A204.1 (cell line): ENCODE measurements around the gene KCNJ6.

Source experiments
- FAIRE-seq: peaks from 2 replicates; lab custom pipeline; 2012; peaks lifted over from hg19 to GRCh38; lab: Jason Lieb, UNC

KCNJ6 gene

DNA sequence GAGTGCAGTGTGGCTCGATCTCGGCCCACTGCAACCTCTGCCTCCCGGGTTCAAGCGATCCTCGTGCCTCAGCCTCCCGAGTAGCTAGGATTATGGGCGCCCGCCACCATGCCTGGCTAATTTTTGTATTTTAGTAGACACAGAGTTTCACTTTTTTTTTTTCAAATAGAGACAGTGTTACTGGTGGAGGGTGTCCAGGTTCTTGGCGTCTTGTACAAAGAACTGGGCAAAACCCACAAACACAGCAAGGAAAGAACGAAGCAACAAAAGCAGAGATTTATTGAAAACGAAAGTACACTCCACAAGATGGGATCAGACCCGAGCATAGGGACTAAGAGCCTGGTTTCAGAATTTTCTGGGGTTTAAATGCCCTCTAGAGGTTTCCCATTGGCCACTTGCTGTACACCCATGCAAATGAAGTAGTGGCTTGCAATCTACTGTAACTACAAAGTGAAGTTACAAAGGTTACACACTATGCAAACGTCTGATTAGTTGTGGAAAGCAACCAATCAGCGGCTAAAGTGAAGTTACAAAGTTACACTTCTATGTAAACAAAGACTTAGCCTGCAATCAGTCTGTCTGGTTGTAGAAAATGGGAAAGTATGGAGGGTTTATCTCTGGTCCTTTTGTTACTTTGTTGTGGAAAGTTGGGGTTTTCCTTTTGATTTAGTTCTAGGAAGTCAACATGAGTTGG lies 350.6 kb downstream of the KCNJ6 start:
- FAIRE-seq = peak; percentile 95

DNA sequence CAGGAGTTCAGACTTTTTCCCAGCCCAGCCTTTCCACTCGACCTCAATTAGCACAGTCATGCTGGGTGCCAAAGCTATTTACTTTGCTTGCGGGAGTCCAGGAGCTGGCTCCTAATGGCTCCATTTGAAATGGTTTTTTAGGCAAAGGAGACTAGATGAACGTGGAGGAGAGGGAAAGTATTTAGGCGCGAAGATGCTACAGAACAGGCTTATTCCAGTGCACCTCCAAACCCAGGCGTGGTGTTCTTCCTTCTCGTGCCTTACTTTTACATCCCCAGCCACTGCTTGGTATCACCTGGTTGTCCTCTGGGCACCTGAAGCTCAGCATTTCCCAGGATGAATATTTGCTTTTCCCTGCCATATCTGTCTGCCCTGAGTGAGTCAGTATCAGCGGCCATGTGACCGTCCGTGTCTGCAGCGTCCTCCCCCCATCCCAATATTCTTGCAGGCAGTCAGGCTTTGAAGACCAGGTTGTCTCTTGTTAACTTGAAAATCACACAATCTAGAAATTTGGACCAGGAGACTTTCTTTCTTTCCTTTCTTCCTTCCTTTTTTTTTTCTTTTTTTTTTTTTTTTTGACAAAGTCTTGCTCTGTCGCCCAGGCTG lies 351.2 kb downstream of the KCNJ6 start:
- FAIRE-seq = no peak

DNA sequence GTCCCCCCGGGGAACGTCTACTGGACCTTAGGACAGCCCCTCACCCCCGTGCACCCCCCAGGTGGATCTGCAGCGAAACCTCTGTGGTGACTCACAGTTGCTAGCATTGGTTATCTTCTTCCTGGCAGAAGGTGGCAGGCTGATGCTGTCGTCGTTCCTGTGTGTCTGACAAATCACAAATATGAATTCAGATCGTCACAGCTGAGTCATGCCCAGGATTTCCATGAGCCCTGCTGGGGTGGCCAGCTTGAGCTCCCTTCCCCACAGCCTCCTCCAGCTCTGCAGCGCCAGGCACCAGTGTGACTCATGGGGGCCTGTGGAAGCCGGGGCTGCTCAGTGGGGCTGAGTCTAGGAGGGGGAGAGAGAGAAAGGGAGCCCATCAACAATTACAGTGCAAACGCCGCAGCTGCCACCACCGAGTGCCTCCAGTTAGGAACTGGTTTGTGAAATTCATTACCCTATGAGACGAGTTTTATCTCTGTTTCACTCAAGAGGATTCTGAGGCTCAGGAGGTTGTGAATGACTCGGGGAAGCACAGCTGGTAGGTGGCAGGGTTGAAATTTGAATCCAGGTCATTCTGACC lies 351.8 kb downstream of the KCNJ6 start:
- FAIRE-seq = no peak

DNA sequence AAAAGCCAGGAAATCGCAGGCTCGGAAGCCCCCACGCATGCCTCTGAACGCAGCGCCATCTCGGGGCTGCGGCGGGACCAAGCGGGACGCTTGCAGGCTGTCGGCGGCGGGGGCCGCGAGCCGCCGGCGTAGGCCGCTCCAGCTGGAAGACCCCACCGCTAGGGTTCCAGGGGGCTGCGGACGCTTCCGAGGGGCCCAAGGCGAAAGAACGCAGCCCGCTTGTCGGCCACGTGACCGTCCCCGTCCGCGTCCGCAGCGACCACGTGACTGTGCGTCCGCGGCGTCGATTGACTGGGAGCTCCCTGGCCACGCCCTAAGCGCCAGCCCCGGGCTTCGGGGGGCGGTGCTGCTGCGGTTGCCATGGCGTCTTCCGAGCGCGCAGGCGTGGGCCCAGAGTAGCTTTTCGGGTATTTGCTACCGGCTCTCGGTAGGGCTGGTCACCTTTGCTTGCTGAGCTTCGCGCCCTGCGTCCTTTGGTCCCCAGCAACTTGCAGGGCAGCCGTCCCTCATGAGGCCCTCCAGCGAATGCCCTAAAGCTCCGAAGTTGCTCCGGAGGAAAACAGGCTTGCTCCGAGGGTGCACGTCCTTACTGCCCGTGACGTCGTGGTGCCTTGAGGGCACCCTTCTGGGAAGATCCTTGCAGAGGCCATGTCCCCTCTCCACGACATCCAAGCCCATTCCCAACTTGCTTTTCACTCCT lies 352.5 kb downstream of the KCNJ6 start:
- FAIRE-seq = no peak

DNA sequence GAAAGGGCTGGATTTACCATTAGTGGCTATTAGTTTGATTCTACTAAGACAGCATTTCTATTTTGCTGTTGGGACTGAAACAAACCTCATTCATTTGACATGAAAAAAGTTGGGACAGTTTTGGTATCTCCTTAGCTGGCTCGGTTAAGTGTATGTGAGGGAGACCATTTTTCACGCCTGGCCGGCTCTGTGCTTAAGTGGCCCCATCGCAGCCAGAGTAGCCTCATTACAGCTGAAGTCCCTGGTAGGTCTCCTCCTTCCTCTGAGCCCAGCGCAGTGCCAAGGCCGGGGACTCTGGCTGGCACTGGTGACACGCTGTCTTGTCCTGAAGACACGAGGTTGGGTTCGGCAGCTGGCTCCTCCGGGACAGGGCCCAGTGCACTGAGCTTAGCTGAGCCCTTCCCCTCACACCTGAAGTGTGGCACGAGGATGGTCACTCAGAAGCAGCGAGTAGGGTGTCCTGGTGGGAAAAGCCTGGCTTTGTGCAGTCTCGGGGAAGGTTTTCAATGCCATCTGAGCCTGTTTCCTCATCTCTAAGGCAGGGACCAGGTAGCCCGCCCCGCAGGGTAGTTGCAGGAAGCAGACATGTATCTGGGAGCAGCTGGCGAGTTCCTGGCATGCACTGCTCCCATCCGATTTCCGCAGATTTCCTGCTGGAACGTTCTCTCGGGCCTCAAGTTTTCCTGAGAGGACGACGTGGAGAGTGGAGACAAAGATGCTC lies 353.2 kb downstream of the KCNJ6 start:
- no peak for FAIRE-seq

DNA sequence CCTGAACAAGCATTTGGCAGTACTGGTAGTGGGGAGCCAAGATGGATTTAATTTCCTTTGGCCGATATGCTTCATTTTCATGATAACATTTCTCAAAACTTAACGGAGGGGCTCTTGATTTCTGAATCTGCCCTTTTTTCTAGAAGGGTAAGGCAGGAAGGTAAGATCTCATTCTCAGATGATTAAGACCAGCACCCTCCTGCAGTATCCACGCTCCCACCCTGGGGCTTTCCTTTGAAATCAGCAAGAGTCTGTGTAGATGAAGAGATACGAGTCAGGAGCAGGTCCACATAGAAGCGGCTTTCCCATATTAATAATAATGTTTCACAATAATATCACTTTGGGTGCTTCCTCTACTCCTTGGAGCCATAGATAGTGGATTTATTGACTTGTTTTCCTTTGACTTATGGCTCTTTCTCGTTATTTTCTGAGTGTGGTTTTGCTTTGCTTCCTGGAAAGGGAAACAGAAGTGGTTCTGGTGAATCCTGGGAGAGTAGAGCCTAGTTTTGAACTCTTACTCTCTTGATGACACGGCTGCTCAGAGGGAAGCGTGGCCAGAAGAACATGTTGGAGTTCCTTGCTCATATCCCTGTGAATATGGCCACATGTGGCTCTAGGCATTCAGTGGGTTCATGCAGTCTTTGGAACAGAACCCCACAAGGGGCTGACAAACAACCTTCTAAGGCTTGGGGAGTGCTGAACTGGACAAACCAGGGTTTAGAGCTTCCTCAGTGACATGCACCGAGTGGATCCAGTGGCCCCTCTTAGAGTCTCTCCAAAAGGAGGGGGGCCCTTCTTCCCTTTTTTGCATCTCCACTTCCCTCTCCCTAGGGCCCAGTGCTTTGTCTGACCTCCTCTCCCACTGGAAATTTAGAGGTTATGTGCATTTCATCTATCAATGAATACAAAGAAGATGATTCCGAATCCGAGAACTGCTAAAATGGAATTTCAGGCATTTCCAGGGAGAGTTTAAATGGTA lies 354.0 kb downstream of the KCNJ6 start:
- no peak for FAIRE-seq

DNA sequence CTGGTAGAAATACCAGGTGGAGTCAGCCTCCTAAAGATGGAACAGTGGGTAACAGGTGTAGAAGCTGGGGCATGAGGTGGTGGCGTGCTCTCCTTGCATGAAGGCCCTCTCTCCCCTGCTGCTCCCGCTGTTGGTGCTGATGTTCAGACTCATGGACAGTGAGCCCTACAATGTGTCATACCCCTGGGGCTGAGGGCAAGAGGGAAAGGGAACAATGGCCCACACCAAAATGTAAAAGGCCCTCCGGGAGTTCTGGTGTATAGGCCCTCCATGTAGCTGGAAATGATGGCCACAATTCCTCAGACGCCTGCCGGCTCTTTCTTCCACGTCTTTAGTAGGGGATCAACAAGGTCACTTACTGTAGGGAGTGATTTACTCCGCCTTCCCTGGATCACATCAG lies 354.8 kb downstream of the KCNJ6 start:
- FAIRE-seq = no peak

DNA sequence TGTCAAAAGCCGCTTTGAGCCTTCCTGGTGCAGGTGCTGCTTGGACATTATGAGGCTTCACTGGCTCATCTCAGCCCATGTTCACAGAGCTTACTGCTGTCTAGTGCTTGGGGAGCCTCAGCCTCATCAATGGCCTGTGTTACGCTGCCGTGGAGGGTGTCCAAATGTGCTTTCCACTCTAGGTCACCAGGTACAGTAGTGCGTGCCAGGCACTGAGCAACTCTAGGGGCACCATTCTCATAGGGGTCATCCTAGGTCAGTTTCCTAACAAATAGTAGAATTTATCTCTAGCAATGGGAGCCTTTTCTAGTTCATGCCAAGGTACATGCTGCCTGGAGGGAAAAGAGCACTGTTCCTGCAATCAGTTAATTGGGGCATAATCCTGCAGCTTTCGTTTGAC lies 355.9 kb downstream of the KCNJ6 start:
- FAIRE-seq = no peak

DNA sequence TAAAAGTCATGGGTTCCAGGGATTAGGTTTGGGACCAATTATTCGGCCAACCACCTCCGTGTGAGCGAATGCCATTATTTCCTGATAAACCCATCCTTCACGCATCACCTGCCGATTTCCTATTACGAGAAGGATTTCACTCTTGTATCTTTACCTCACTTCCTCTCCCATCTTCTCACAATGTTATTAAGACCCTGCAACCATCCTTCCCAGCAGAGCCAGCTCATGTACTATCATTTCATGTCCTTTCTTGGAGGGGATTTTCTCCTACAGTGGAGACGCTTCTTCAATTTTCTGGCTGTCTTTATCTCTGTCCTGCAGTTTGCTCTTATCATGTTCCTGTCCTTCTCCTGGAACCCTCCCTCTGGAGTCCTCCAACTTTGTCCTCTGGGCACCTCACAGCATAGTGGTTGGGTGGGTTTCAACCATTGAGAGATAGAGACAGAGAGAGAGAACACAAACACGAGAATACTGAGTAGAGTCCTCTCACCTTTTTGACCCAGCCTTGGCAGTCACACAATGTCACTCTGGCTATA lies 357.5 kb downstream of the KCNJ6 start:
- FAIRE-seq = no peak
